Measurements from ENCODE around the gene RCAN1.

DNA sequence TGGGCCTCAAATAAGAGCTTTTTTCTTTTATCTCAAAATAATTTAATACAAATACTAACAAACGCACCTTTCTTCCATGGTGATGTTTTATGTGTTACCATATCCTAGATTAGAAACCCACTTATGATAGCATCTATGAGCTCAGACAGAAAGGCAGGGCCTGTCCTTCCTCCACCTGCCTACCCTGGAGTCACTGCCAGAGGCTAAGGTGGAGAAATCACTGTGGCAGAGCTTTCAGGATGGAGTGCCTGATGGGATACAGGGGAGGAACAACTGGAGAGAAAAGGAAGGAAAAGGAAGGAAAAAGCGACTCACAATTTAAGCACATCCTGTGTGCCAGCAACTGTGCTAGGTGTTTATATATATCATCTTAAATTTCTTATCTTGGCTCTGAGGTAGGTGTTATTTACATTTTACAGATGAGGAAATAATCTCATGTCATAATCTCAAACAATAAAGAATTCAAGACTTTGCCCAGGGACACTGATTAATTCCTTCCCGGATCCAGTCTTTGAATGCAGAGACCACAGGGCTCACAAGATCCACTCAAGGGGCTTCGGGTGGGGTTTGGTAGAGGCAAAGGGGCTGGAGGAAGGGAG lies 45.4 kb downstream of the RCAN1 start:
- TF ChIP-seq, protein P1, sequence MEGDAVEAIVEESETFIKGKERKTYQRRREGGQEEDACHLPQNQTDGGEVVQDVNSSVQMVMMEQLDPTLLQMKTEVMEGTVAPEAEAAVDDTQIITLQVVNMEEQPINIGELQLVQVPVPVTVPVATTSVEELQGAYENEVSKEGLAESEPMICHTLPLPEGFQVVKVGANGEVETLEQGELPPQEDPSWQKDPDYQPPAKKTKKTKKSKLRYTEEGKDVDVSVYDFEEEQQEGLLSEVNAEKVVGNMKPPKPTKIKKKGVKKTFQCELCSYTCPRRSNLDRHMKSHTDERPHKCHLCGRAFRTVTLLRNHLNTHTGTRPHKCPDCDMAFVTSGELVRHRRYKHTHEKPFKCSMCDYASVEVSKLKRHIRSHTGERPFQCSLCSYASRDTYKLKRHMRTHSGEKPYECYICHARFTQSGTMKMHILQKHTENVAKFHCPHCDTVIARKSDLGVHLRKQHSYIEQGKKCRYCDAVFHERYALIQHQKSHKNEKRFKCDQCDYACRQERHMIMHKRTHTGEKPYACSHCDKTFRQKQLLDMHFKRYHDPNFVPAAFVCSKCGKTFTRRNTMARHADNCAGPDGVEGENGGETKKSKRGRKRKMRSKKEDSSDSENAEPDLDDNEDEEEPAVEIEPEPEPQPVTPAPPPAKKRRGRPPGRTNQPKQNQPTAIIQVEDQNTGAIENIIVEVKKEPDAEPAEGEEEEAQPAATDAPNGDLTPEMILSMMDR (IDR thresholded peaks at IDR 0.05), result no peak
- TF ChIP-seq POLR2A (IDR thresholded peaks at IDR 0.05), result no peak
